ENCODE results near the gene NOL8. TPM values are rescaled to one million over a fixed set of nuclear protein-coding genes. Genes with fewer than 3 reads are reported as not detected.

Gene NOL8
- total RNA-seq, 1 donor from 2014 or later: 12.7 TPM

DNA sequence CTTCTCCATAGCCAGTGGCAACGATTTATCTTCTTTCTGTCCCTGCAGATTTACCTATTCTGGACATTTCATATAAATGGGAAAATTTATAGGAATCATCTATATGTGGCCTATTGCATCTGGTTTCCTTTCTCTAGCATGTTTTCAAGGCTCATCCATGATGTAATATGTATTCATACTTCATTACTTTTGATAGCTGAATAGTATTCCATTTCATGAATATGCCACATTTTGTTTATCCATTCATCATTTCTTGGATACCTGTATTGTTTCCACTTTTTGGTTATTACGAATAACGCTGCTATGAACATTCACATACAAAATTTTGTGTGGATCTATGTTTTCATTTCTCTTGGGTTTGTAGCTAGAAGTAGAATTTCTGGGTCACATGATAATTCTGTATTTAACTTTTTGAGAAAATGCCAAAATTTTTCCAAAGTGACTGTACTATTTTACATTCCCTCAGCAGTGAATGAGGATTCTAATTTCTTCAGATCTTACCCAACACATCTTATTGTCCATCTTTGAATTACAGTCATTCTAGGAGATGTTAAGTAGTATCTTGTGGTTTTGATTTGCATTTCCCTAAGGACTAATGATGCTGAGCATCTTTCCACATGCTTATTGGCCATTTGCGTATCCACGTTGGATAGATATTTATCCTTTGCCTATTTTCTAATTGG lies 35.3 kb downstream of the NOL8 start:
- TF ChIP-seq, protein P1, sequence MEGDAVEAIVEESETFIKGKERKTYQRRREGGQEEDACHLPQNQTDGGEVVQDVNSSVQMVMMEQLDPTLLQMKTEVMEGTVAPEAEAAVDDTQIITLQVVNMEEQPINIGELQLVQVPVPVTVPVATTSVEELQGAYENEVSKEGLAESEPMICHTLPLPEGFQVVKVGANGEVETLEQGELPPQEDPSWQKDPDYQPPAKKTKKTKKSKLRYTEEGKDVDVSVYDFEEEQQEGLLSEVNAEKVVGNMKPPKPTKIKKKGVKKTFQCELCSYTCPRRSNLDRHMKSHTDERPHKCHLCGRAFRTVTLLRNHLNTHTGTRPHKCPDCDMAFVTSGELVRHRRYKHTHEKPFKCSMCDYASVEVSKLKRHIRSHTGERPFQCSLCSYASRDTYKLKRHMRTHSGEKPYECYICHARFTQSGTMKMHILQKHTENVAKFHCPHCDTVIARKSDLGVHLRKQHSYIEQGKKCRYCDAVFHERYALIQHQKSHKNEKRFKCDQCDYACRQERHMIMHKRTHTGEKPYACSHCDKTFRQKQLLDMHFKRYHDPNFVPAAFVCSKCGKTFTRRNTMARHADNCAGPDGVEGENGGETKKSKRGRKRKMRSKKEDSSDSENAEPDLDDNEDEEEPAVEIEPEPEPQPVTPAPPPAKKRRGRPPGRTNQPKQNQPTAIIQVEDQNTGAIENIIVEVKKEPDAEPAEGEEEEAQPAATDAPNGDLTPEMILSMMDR (IDR thresholded peaks at IDR 0.05; ENCODE audit: borderline replicate concordance): no peak

DNA sequence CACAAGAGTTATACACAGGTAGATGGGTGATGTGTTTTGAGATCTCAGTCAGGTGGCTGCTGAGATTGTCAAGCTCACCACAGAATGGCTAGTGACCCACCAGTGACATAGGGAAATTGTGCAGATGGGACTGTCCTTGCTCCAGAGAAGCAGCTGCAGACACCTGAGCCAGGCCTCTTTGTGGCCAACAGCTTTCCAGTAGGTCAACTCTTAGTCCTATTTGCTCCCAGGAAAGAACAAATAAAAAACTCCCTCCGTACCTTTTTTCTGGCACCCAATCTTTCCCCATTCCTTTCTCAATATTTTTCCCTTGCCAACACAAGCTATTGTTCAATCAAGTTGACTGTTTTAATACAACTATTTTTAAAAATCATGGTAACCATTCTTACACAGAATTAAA lies 45.8 kb downstream of the NOL8 start:
- H3K27me3 ChIP-seq (ENCODE audit: low read depth): no peaks in the 10 kb centered on the region
- H3K4me3 ChIP-seq: no peak overlapping the region
- intact Hi-C loops (cut with micrococcal nuclease): no loop called here
- H3K27ac ChIP-seq (replicated peaks): no peak overlapping the region
- DNase-seq: no peak
- H3K4me1 ChIP-seq: no peaks in the 10 kb centered on the region
- peaks cover 96% of the 10 kb centered on the region for H3K36me3 ChIP-seq
- no peaks in the 10 kb centered on the region for H3K9me3 ChIP-seq (replicated peaks)
- TF ChIP-seq, protein P1 (IDR thresholded peaks at IDR 0.05; ENCODE audit: borderline replicate concordance): no peak

More for the DNA sequence above, 35.3 kb downstream of the NOL8 start:
- no peaks in the 10 kb centered on the region for H3K27me3 ChIP-seq (ENCODE audit: low read depth)
- DNase-seq: no peak
- intact Hi-C loops (cut with micrococcal nuclease): no loop called here
- no peak overlapping the region for H3K27ac ChIP-seq (replicated peaks)
- no peaks in the 10 kb centered on the region for H3K9me3 ChIP-seq (replicated peaks)
- peaks cover 31% of the 10 kb centered on the region for H3K4me1 ChIP-seq
- H3K36me3 ChIP-seq: peaks cover 44% of the 10 kb centered on the region
- no peak overlapping the region for H3K4me3 ChIP-seq

GRCh38 chr9:92278110-92278509 lies 47.0 kb downstream of the NOL8 start:
- TF ChIP-seq, protein P1 (IDR thresholded peaks at IDR 0.05; ENCODE audit: borderline replicate concordance): no peak
- H3K36me3 ChIP-seq: peaks cover 96% of the 10 kb centered on the region
- H3K4me3 ChIP-seq: no peak overlapping the region
- H3K9me3 ChIP-seq (replicated peaks): no peaks in the 10 kb centered on the region
- no peaks in the 10 kb centered on the region for H3K4me1 ChIP-seq
- no peak overlapping the region for H3K27ac ChIP-seq (replicated peaks)
- intact Hi-C loops (cut with micrococcal nuclease): no loop called here
- no peaks in the 10 kb centered on the region for H3K27me3 ChIP-seq (ENCODE audit: low read depth)
- DNase-seq: no peak

DNA sequence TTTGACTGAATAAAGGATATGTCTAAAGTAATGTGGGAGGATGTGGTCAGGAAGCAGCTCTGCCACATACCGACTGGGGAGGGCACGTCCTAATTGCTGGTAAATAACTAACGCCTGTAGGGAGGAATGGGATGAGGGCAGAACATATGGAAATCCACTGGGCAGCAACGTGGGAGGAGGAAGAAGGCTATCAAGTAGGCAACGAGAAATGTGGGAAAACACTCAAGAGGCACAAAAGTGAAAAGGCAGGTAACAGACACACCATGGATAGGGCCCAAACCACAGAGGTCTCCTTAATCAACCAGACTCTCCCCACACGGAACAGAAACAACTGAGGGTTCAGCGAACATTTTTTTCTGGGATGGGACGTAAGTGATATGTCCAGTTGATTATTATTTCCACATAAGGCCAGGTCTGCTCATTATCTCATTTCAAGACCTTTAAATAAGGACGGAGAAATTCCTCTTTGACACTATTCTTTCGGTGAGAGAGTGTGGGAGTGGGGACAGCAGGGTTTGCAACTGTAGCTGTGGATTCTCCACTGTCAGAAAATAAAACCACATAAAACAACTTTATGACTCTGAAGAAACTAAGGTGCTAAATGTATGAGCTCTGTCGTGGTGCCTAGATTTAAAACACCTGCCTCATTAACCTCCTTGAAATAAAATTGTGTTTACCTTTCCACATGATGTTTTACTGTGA lies 48.7 kb downstream of the NOL8 start:
- TF ChIP-seq, protein P1 (IDR thresholded peaks at IDR 0.05; ENCODE audit: borderline replicate concordance): no peak
- Histone ChIP-seq H3K9me3 (replicated peaks) (no peaks in the 10 kb centered on the region), H3K27ac (replicated peaks) (no peak overlapping the region), H3K36me3 (peaks cover 96% of the 10 kb centered on the region), H3K4me3 (no peak overlapping the region), H3K4me1 (no peaks in the 10 kb centered on the region), H3K27me3 (ENCODE audit: low read depth) (no peaks in the 10 kb centered on the region)
- intact Hi-C loops (cut with micrococcal nuclease): no loop called here
- DNase-seq: no peak

DNA sequence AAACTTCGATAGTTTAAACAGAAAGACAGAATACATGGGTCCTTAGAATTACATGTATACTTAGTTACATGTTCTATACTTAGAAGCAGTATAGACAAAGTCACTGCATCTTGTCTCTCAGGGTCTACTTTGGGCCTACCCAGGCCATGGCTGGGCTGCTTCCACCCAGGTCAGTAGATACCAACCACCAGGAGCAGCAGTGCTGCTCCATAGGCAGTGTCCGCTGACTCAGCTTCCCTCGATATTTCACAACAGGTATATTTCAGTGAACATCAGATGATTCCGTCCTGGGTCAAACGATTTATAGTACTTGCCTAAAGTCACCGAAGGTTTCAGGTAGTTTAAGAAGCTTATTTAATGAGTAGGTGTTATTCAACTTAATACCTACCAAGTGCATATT lies 49.6 kb downstream of the NOL8 start:
- intact Hi-C loops (cut with micrococcal nuclease): no loop called here
- H3K27ac ChIP-seq (replicated peaks): no peak overlapping the region
- TF ChIP-seq, protein P1 (IDR thresholded peaks at IDR 0.05; ENCODE audit: borderline replicate concordance): no peak

More for the DNA sequence above, 49.6 kb downstream of the NOL8 start:
- Histone ChIP-seq H3K9me3 (replicated peaks) (no peaks in the 10 kb centered on the region), H3K4me3 (no peak overlapping the region), H3K36me3 (peaks cover 100% of the 10 kb centered on the region), H3K27me3 (ENCODE audit: low read depth) (no peaks in the 10 kb centered on the region), H3K4me1 (no peaks in the 10 kb centered on the region)
- DNase-seq: no peak
